Measurements from ENCODE around the gene DOK6. TPM values are rescaled to one million over a fixed set of nuclear protein-coding genes. Genes with fewer than 3 reads are reported as not detected.

DOK6 gene
- total RNA-seq, 1 experiment from 2014 or later: 0.45 TPM

- no peak for DNase-seq
- Histone ChIP-seq H3K27me3 (ENCODE audit: control insufficient read depth, insufficient read depth, low read length) (no peaks in the 10 kb centered on the region), H3K36me3 (replicated peaks; ENCODE audit: control insufficient read depth, insufficient read depth, low read length) (no peaks in the 10 kb centered on the region), H3K4me3 (ENCODE audit: insufficient read depth, low read depth, low read length) (no peak overlapping the region)
These were observed 195.7 kb downstream of the DOK6 start for GRCh38 chr18:69596345-69596744.

- Histone ChIP-seq H3K36me3 (replicated peaks; ENCODE audit: control insufficient read depth, insufficient read depth, low read length) (no peaks in the 10 kb centered on the region), H3K27me3 (ENCODE audit: control insufficient read depth, insufficient read depth, low read length) (no peaks in the 10 kb centered on the region), H3K4me3 (ENCODE audit: insufficient read depth, low read depth, low read length) (no peak overlapping the region)
- DNase-seq: no peak
These were observed 196.9 kb downstream of the DOK6 start for GRCh38 chr18:69597561-69597960.

GRCh38 chr18:69599377-69599776 lies 198.7 kb downstream of the DOK6 start:
- no peaks in the 10 kb centered on the region for H3K36me3 ChIP-seq (replicated peaks; ENCODE audit: control insufficient read depth, insufficient read depth, low read length)
- no peak for DNase-seq
- no peak overlapping the region for H3K4me3 ChIP-seq (ENCODE audit: insufficient read depth, low read depth, low read length)
- no peaks in the 10 kb centered on the region for H3K27me3 ChIP-seq (ENCODE audit: control insufficient read depth, insufficient read depth, low read length)

- no peak for DNase-seq
- Histone ChIP-seq H3K4me3 (ENCODE audit: insufficient read depth, low read depth, low read length) (no peak overlapping the region), H3K27me3 (ENCODE audit: control insufficient read depth, insufficient read depth, low read length) (no peaks in the 10 kb centered on the region), H3K36me3 (replicated peaks; ENCODE audit: control insufficient read depth, insufficient read depth, low read length) (no peaks in the 10 kb centered on the region)
These were observed 211.6 kb downstream of the DOK6 start for GRCh38 chr18:69612242-69612641.

DNA sequence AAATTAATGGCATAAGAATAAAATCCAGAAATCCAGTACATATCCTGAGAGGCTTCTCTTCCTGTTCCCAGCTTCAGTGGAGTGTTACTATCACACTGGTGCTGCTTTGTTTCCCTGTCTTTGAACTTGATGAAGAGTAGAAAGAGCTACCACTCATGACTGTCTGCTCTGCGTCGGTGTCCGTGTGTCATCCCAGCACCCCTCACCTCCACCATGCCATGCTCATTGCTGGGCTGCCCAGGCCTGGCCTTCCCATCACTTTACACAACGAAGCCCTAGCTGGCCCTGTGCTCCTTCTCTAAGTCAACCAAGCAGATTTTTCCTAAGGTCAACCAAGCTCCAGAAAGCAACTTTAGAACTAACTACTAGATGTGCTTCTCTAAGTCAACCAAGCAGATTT lies 215.4 kb downstream of the DOK6 start:
- H3K4me3 ChIP-seq (ENCODE audit: insufficient read depth, low read depth, low read length): no peak overlapping the region
- no peaks in the 10 kb centered on the region for H3K27me3 ChIP-seq (ENCODE audit: control insufficient read depth, insufficient read depth, low read length)
- H3K36me3 ChIP-seq (replicated peaks; ENCODE audit: control insufficient read depth, insufficient read depth, low read length): no peaks in the 10 kb centered on the region
- DNase-seq: no peak

DNA sequence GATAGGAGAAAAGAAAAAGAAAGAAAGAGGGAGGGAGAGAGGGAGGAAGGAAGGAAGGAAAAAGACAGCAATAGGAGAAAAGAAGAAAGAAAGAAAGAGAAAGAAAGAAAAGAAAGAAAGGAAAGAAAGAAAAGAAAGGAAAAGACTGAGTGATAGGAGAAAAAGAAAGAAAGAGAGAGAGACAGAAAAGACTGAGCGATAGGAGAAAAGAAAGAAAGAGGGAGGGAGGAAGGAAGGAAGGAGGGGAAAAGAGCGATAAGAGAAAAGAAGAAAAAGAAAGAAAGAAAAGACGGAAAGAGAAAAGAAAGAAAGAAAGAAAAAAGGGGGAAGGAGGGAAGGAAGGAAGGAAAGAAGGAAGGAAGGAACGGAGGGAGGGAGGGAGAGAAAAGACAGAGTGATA lies 216.7 kb downstream of the DOK6 start:
- H3K36me3 ChIP-seq (replicated peaks; ENCODE audit: control insufficient read depth, insufficient read depth, low read length): no peaks in the 10 kb centered on the region
- H3K4me3 ChIP-seq (ENCODE audit: insufficient read depth, low read depth, low read length): no peak overlapping the region
- no peaks in the 10 kb centered on the region for H3K27me3 ChIP-seq (ENCODE audit: control insufficient read depth, insufficient read depth, low read length)
- no peak for DNase-seq

DNA sequence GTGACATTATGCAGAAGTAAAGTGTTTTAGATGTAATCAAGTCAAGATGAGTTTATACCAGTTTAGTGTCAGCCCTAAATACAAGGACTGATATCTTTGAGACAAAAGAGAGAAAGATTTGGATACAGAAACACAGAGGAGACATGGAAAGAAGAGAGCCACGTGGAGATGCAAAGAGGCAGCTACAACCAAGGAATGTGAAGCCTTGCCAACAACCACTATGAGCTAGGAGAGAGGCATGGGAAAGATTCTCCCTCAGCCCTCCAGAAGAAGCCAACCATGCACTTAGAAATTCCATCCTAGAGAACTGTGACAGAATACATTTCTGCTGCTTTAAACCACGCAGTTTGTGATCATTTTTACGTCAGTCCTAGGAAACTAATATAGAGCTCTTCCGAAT lies 217.2 kb downstream of the DOK6 start:
- no peak for DNase-seq
- no peaks in the 10 kb centered on the region for H3K27me3 ChIP-seq (ENCODE audit: control insufficient read depth, insufficient read depth, low read length)
- H3K4me3 ChIP-seq (ENCODE audit: insufficient read depth, low read depth, low read length): no peak overlapping the region
- H3K36me3 ChIP-seq (replicated peaks; ENCODE audit: control insufficient read depth, insufficient read depth, low read length): no peaks in the 10 kb centered on the region

DNA sequence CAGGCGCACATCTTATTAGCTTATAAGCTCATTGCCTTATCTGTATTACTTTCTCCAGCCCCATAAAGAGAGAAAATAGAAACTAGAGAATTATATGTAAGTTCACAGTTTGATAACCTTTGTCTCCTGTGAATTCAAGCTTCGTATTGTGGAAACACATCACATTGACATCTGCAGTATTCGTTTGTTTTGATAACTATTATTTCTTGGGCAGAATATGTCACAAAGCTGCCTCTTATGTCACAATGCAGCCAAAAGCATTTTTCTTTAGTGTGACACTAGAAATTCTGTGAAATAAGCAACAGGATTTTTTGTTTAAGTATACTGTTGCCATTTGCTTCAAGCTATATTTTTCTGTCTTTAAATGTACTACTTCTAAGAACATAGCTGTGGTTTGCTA lies 221.5 kb downstream of the DOK6 start:
- no peak overlapping the region for H3K4me3 ChIP-seq (ENCODE audit: insufficient read depth, low read depth, low read length)
- no peaks in the 10 kb centered on the region for H3K27me3 ChIP-seq (ENCODE audit: control insufficient read depth, insufficient read depth, low read length)
- no peaks in the 10 kb centered on the region for H3K36me3 ChIP-seq (replicated peaks; ENCODE audit: control insufficient read depth, insufficient read depth, low read length)
- DNase-seq: no peak

GRCh38 chr18:69622961-69623360 lies 222.3 kb downstream of the DOK6 start:
- Histone ChIP-seq H3K36me3 (replicated peaks; ENCODE audit: control insufficient read depth, insufficient read depth, low read length) (no peaks in the 10 kb centered on the region), H3K4me3 (ENCODE audit: insufficient read depth, low read depth, low read length) (no peak overlapping the region), H3K27me3 (ENCODE audit: control insufficient read depth, insufficient read depth, low read length) (no peaks in the 10 kb centered on the region)
- DNase-seq: no peak

DNA sequence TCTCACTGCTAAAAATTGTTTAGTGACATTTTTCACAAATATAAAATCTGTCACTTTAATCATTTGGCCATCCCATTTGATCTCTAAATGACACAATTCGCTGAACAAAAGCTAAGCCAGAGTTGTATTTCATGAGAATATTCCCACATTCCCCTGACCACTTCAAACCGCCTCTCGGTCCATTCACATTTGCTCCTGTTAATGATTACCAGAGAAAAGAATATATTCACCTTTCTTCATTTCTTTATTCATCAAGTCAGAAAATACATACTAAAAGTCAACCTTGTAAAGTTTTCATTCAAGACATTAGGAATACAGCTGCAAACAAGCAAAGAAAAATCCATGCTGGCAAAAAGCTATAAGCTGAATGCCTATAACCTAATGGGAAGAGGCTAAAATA lies 225.5 kb downstream of the DOK6 start:
- no peak for DNase-seq
- no peaks in the 10 kb centered on the region for H3K36me3 ChIP-seq (replicated peaks; ENCODE audit: control insufficient read depth, insufficient read depth, low read length)
- no peak overlapping the region for H3K4me3 ChIP-seq (ENCODE audit: insufficient read depth, low read depth, low read length)
- H3K27me3 ChIP-seq (ENCODE audit: control insufficient read depth, insufficient read depth, low read length): no peaks in the 10 kb centered on the region

- Histone ChIP-seq H3K27me3 (ENCODE audit: control insufficient read depth, insufficient read depth, low read length) (no peaks in the 10 kb centered on the region), H3K4me3 (ENCODE audit: insufficient read depth, low read depth, low read length) (no peak overlapping the region), H3K36me3 (replicated peaks; ENCODE audit: control insufficient read depth, insufficient read depth, low read length) (no peaks in the 10 kb centered on the region)
- DNase-seq: no peak
These were observed 226.1 kb downstream of the DOK6 start for GRCh38 chr18:69626643-69627242.

DNA sequence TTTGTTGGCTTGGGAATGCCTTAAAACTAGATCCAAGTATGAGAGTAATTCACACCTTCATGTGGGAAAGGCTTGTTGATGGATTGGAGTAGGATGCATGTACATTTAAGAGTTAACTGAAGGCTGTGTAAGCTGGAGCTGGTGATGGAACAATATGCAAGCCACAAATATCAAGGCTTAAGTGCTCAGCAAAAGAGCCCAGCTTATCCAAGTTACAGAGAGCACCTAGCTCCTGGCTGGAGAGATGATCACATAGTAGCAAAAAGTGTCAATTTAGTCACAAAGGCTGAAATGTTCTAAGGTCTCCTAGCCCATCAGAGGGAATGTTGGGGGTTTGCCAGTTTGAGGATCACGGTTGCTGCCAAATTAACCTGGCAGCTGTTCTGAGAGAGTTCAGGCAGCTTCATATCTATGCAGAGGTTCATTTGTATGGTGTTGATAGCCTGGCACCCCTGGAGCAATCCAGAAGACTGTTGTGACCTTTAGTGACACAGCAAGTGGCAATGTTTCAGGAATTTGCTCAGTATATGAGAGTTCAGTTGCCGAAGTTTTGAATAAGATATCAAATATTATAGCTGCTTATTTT lies 228.2 kb downstream of the DOK6 start:
- Histone ChIP-seq H3K4me3 (ENCODE audit: insufficient read depth, low read depth, low read length) (no peak overlapping the region), H3K36me3 (replicated peaks; ENCODE audit: control insufficient read depth, insufficient read depth, low read length) (no peaks in the 10 kb centered on the region), H3K27me3 (ENCODE audit: control insufficient read depth, insufficient read depth, low read length) (no peaks in the 10 kb centered on the region)
- no peak for DNase-seq

DNA sequence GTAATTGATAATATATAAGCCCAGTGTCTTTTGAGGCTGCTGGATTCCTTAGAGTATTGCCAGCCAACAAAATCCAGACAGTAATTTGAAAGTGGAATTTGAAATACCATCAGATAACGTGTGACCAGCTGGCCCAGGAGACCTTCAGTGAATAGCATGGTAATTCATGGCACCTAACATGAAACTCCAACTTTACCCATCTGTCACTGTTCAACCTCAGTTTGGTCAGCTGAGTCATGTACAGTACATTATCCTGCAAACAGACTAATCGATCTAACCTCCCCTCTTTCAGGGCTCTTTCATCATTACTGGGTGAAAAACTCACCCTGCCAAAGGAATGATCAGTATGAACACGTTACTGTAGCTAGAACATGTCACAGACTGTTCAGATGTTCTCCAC lies 230.6 kb downstream of the DOK6 start:
- H3K4me3 ChIP-seq (ENCODE audit: insufficient read depth, low read depth, low read length): no peak overlapping the region
- no peak for DNase-seq
- H3K27me3 ChIP-seq (ENCODE audit: control insufficient read depth, insufficient read depth, low read length): no peaks in the 10 kb centered on the region
- H3K36me3 ChIP-seq (replicated peaks; ENCODE audit: control insufficient read depth, insufficient read depth, low read length): no peaks in the 10 kb centered on the region

DNA sequence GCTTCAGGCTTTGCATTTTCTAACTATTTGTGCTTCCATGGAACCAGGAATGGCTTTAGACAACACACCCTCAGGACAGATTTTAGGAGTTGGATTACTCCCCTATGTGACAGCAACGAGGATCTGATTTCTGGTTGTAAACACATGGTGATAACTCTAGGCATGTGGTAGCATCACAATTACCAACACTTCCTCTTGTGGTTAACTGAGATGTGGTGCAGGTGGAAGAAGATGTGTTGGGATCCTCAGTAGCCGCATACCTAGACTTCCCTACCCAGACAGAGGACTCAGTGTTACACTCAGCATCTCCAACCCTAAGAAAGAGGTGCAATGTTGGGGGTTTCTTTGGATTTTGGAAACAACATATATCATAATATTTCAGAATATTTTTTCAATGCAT lies 234.8 kb downstream of the DOK6 start:
- DNase-seq: no peak
- Histone ChIP-seq H3K4me3 (ENCODE audit: insufficient read depth, low read depth, low read length) (no peak overlapping the region), H3K36me3 (replicated peaks; ENCODE audit: control insufficient read depth, insufficient read depth, low read length) (no peaks in the 10 kb centered on the region), H3K27me3 (ENCODE audit: control insufficient read depth, insufficient read depth, low read length) (no peaks in the 10 kb centered on the region)

DNA sequence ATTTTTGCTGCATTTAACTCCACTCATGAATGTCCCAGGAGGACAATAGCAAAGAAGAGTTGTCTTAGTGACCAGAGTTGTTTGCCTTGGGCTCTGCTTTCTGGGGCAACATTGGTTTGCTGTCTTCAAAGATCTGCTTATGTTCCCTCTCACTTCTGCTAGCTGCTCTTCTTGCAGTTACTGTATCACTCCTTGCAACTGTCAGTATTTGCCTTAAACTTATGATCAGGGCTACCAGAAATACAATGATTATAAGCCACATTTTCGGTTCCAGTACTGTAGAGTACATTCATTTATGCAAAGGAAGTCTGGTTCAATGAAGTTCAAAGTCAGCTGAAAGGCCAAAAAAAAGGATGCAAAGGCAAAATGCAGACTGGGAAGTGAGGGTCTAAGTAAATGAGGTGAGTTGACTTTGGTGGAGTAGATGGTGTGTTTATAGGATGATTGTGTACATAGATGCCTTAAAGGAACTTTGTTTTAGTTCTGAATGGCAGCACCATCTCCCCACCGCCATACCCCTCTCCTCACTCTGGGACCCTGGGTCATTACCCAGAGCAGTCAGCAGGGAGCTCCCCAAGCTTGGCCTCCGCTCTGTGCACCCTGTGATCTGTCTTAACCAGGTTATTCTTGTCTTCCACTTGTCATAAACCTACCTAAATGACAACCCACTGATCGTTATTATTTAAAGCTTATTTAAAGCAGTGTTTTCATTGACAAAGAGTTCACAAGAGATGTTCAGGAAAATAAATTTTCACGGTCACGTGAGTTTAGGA lies 236.0 kb downstream of the DOK6 start:
- H3K36me3 ChIP-seq (replicated peaks; ENCODE audit: control insufficient read depth, insufficient read depth, low read length): no peaks in the 10 kb centered on the region
- H3K4me3 ChIP-seq (ENCODE audit: insufficient read depth, low read depth, low read length): no peak overlapping the region
- peak; percentile 43 for DNase-seq
- no peaks in the 10 kb centered on the region for H3K27me3 ChIP-seq (ENCODE audit: control insufficient read depth, insufficient read depth, low read length)
